ENCODE measurements around the gene EGLN3. TPM values are rescaled to one million over a fixed set of nuclear protein-coding genes. Genes with fewer than 3 reads are reported as not detected.
"Not testable (repeated sequence)": the region's sequence is repeated elsewhere in the genome, so short reads cannot be mapped to it uniquely, and the experiment has no call there.

Gene EGLN3
- polyA plus RNA-seq, 4 donors: 14.3 to 21.5 (median 19.3) TPM

- no peak for DNase-seq (ENCODE audit: low read depth in 4 of 4, low spot score in 3 of 4)
Observed at GRCh38 chr14:33940561-33941011, 10.3 kb downstream of the EGLN3 start.

- DNase-seq (ENCODE audit: low read depth in 4 of 4, low spot score in 3 of 4): no peak
Observed at GRCh38 chr14:33938131-33938949, 12.5 kb downstream of the EGLN3 start.

- no peak for DNase-seq (ENCODE audit: low read depth in 4 of 4, low spot score in 3 of 4)
Observed at GRCh38 chr14:33936391-33936790, 14.5 kb downstream of the EGLN3 start.

- DNase-seq (ENCODE audit: low read depth in 4 of 4, low spot score in 3 of 4): no peak
Observed at GRCh38 chr14:33934938-33935337, 15.9 kb downstream of the EGLN3 start.

DNA sequence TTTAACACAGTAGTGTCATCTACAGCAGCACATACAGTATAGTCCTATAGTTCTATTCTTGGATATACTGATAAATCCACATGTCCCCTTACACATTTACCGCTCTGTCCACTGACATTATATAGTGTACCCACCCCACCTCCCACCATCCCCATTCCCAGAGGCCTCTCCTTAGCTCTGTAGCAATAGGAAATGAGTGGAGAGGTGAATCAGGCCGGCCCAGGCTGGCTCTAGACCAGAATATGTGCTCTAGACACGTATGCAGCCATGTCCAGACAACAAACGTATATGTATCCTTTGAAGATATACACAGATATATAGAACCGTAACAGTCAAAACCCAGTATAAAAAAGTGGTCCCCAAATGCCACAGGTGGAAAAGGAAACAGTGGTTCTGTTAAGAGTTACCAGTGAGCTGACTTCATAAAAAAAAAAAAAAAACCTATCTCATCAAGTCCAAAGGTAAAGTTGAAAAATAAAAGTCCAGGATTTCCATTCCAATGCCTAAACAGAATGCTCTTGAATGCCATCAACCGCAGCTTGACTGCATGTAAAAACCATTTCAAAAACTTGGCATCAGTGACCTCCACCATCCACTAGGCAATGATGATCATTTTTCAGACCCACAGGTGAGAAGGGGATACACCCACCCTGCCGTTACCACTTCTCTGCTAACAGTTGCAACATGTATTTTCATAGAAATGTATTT, 16.7 kb downstream of the EGLN3 start:
- DNase-seq (ENCODE audit: low read depth in 4 of 4, low spot score in 3 of 4): no peak

GRCh38 chr14:33933386-33933933, 17.4 kb downstream of the EGLN3 start:
- DNase-seq (ENCODE audit: low read depth in 4 of 4, low spot score in 3 of 4): no peak

GRCh38 chr14:33932576-33933345, 18.1 kb downstream of the EGLN3 start:
- DNase-seq (ENCODE audit: low read depth in 4 of 4, low spot score in 3 of 4): no peak

- no peak for DNase-seq (ENCODE audit: low read depth in 4 of 4, low spot score in 3 of 4)
Observed at GRCh38 chr14:33932033-33932432, 18.8 kb downstream of the EGLN3 start.

- DNase-seq (ENCODE audit: low read depth in 4 of 4, low spot score in 3 of 4): no peak
Observed at GRCh38 chr14:33931461-33931860, 19.4 kb downstream of the EGLN3 start.

DNA sequence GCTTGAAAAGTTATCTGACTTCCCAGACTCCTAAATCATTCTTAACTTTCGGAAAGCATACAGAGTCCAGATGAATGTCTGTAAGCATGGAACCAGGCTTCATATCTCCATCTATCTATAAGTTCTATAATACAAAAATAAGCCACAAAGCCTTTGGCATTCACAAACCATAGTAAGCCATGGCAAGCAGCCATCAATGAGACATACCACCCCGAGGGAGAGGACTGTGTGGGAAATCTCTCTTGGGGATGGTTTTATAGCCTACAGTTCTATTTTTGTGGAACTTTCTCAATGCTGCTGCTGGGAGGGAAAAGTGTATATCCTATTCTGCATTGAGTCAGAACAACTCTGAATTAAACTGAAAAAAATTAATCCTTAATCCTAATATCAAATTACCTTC, 20.4 kb downstream of the EGLN3 start:
- no peak for DNase-seq (ENCODE audit: low read depth in 4 of 4, low spot score in 3 of 4)

DNA sequence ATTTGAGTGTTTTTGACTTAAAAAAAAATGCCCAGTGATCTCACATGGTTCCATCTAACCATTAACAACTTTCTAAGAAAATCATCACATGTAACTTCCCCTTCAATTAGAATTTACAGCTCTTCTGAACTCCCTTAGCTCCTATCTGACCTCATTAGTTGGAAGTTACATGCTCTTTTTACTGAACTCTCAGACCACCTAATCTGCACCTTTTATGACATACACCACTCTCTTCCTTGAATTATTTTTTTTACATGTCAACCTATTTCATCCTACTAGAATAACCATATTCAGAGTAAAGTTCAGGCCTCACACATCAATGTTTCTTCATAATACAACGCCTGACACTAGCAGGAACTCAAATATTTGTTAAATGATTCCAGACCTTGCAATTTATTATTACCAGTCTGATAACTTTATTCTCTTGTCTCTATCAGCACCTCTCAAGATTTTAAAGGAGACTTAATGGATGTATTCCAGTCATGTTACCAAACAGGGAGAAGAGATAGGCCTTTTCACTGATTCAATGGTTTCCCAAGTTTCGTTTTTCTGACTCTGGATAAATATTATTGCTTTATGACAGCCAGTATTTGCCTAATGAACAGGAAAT, 21.0 kb downstream of the EGLN3 start:
- no peak for DNase-seq (ENCODE audit: low read depth in 4 of 4, low spot score in 3 of 4)

- DNase-seq (ENCODE audit: low read depth in 4 of 4, low spot score in 3 of 4): no peak
Observed at GRCh38 chr14:33928895-33929294, 22.0 kb downstream of the EGLN3 start.

GRCh38 chr14:33927944-33928343, 22.9 kb downstream of the EGLN3 start:
- DNase-seq (ENCODE audit: low read depth in 4 of 4, low spot score in 3 of 4): no peak

DNA sequence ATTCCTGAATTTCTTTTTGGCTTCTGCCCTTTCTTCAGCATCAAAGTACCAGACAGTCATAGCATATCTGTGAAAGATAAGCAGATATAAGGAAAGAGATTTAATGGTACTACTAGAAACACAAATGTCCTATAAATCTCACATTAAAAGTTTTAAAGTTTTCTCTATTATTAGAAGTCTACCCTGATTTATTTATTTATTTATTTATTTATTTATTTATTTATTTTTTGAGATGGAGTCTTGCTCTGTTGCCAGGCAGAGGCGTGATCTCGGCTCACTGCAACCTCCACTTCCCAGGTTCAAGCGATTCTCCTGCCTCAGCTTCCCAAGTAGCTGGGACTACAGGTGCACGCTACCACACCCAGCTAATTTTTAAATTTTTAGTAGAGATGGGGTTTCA, 23.9 kb downstream of the EGLN3 start:
- not testable (repeated sequence) for DNase-seq (ENCODE audit: low read depth in 4 of 4, low spot score in 3 of 4)

GRCh38 chr14:33925946-33926345, 24.9 kb downstream of the EGLN3 start:
- no peak for DNase-seq (ENCODE audit: low read depth in 4 of 4, low spot score in 3 of 4)

- no peak for DNase-seq (ENCODE audit: low read depth in 4 of 4, low spot score in 3 of 4)
Observed at GRCh38 chr14:33925235-33925634, 25.6 kb downstream of the EGLN3 start.

DNA sequence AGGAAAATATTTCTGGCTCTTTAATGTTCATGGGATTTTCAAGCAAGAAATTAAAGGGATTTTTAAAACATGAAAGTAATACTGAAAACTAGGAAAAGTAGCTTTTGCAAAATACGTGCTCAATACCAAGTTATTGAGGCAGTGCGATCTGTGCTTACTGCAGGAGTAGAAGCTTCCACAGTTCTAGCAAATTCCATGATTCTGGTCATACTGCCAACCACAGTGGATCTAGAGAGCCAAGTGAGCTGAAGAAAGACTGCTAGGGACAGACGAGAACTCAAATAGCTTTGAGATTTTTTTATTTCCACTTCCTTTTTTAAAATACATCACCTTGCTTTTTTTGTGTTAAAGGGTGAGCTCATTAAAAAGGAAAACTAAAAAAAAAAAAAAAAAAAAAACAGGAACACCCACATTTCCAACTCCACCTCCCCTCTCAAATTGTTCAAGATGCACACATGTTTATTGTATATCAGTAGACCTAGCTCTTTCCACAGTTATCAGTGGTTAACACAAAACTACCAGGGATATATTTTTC, 26.2 kb downstream of the EGLN3 start:
- no peak for DNase-seq (ENCODE audit: low read depth in 4 of 4, low spot score in 3 of 4)

- no peak for DNase-seq (ENCODE audit: low read depth in 4 of 4, low spot score in 3 of 4)
Observed at GRCh38 chr14:33922125-33922524, 28.7 kb downstream of the EGLN3 start.

- no peak for DNase-seq (ENCODE audit: low read depth in 4 of 4, low spot score in 3 of 4)
Observed at GRCh38 chr14:33918256-33918655, 32.6 kb downstream of the EGLN3 start.

DNA sequence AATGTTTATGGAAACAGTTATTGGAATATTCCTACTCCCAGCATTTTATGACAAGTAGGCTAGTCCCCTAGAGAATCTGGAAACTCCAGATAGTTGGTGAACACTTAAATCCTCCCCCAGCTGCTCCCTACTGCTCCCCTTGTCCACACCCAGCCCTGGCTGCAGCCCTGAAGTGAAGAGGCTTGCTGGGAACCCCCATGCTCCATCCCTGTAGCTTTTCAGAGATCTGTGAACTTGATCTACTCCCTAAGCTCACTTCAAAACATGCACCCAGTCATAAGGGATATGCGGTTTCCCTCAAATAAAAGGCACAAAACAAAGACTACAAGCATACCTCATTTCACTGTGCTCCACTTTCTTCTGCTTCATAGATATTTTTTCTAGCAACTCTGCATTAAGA, 33.2 kb downstream of the EGLN3 start:
- DNase-seq (ENCODE audit: low read depth in 4 of 4, low spot score in 3 of 4): no peak

All from right renal pelvis (tissue), 4 donors.